ENCODE results near the gene PARD3.

Gene PARD3

DNA sequence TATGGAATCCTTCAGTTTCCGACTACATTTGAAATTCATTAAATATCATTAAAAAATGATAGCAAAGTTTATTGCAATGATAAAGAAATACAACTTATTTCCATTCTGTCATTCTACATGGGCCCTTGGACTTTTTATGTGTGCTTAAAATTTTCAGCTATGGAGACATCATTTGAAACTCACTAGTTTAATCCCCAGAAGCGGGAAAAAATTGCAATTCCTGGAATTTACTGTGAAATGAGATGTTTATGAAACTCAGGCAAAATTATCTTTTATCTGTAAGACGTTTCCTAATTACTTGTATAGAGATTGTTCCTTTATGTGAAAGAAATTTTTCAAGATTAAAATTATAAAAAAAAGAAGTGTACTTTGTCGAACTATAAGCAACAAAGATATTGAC lies 213.4 kb downstream of the PARD3 start:
- TF ChIP-seq SIN3A (IDR thresholded peaks at IDR 0.05; ENCODE audit: borderline replicate concordance, insufficient read depth, low read length) (no peak), FOXP2 (optimal IDR thresholded peaks at IDR 0.05; ENCODE audit: borderline replicate concordance, extremely low read depth, extremely low read length, insufficient read depth) (no peak), TAF1 (IDR thresholded peaks at IDR 0.05; ENCODE audit: borderline replicate concordance, insufficient read depth, low read length) (no peak), POLR2AphosphoS5 (IDR thresholded peaks at IDR 0.05; ENCODE audit: low read depth, low read length) (no peak)
- TF ChIP-seq, protein P1, sequence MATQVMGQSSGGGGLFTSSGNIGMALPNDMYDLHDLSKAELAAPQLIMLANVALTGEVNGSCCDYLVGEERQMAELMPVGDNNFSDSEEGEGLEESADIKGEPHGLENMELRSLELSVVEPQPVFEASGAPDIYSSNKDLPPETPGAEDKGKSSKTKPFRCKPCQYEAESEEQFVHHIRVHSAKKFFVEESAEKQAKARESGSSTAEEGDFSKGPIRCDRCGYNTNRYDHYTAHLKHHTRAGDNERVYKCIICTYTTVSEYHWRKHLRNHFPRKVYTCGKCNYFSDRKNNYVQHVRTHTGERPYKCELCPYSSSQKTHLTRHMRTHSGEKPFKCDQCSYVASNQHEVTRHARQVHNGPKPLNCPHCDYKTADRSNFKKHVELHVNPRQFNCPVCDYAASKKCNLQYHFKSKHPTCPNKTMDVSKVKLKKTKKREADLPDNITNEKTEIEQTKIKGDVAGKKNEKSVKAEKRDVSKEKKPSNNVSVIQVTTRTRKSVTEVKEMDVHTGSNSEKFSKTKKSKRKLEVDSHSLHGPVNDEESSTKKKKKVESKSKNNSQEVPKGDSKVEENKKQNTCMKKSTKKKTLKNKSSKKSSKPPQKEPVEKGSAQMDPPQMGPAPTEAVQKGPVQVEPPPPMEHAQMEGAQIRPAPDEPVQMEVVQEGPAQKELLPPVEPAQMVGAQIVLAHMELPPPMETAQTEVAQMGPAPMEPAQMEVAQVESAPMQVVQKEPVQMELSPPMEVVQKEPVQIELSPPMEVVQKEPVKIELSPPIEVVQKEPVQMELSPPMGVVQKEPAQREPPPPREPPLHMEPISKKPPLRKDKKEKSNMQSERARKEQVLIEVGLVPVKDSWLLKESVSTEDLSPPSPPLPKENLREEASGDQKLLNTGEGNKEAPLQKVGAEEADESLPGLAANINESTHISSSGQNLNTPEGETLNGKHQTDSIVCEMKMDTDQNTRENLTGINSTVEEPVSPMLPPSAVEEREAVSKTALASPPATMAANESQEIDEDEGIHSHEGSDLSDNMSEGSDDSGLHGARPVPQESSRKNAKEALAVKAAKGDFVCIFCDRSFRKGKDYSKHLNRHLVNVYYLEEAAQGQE (IDR thresholded peaks at IDR 0.05; ENCODE audit: insufficient read depth in 1 of 2, low read depth in 2 of 2, low read length in 2 of 2), result no peak

DNA sequence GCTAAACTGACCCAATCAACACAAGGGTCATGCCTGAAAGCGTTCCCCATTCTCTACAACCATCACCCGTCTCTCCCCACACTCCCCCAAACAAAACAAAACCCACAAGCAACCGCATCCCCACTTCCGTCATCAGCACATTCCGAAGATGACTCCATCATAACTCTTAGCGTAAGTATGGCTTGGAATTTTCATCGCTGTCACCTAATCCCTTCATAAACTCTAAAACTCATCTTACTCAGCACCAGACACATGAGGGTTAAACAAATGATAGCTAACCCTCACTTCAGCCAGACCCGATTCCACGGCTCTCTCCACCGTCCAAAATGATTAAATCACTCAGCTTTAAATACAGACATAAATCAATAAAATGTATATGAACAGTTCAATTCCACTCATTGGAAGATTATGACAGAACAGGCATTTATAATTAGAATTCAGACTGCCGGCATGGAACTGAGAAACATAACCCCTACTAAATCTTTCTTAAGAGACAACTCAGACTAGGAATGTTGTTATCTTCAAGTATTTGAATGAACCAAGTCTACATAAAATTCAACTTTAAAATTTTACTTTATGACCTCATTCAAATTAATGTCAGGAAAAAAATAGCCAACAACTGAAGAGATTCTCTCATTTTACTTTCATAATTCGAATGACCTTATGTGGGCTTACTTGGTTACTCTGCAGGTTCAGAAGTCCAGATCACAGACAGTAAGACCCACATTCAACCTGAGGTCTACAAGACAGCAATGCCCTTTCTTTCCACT lies 215.9 kb downstream of the PARD3 start:
- no peak for TF ChIP-seq FOXP2 (optimal IDR thresholded peaks at IDR 0.05; ENCODE audit: borderline replicate concordance, extremely low read depth, extremely low read length, insufficient read depth)
- no peak for TF ChIP-seq POLR2AphosphoS5 (IDR thresholded peaks at IDR 0.05; ENCODE audit: low read depth, low read length)
- no peak for TF ChIP-seq SIN3A (IDR thresholded peaks at IDR 0.05; ENCODE audit: borderline replicate concordance, insufficient read depth, low read length)
- TF ChIP-seq, protein P1 (IDR thresholded peaks at IDR 0.05; ENCODE audit: insufficient read depth in 1 of 2, low read depth in 2 of 2, low read length in 2 of 2), result no peak
- TF ChIP-seq TAF1 (IDR thresholded peaks at IDR 0.05; ENCODE audit: borderline replicate concordance, insufficient read depth, low read length), result no peak

DNA sequence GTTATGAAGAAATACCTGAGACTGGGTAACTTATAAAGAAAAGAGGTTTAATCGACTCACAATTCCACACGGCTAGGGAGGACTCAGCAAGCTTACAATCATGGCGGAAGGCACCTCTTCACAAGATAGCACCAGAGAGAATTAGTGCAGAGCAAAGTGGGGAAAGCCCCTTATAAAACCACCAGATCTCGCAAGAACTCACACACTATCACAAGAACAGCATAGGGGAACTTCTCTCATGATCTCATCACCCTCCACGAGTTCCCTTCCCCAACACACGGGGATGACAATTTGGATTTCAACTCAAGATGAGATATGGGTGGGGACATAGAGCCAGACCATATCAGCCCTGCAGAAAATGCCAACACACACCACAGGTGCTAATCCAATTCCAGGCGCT lies 218.7 kb downstream of the PARD3 start:
- TF ChIP-seq SIN3A (IDR thresholded peaks at IDR 0.05; ENCODE audit: borderline replicate concordance, insufficient read depth, low read length) (no peak), POLR2AphosphoS5 (IDR thresholded peaks at IDR 0.05; ENCODE audit: low read depth, low read length) (no peak), TAF1 (IDR thresholded peaks at IDR 0.05; ENCODE audit: borderline replicate concordance, insufficient read depth, low read length) (no peak), FOXP2 (optimal IDR thresholded peaks at IDR 0.05; ENCODE audit: borderline replicate concordance, extremely low read depth, extremely low read length, insufficient read depth) (no peak)
- TF ChIP-seq, protein P1 (IDR thresholded peaks at IDR 0.05; ENCODE audit: insufficient read depth in 1 of 2, low read depth in 2 of 2, low read length in 2 of 2), result no peak

DNA sequence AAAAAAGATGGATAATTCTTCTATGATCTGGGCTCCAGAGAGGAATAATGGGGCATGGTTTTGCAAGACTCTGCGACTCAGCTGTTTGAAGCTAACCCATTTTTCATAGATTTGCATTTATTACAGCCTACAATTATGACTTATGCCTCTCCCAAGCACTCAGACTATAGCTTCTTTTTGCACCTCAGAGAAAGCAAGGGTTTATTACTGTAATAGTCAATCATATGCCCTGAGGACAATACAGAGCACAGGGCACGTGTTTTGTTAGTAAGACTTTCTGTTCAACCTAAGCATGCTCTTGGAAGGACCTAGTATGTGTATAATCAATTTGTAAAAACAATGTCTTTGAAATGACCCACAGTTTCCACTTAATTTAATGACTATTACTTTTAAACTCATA lies 221.2 kb downstream of the PARD3 start:
- TF ChIP-seq, protein P1 (IDR thresholded peaks at IDR 0.05; ENCODE audit: insufficient read depth in 1 of 2, low read depth in 2 of 2, low read length in 2 of 2), result no peak
- TF ChIP-seq POLR2AphosphoS5 (IDR thresholded peaks at IDR 0.05; ENCODE audit: low read depth, low read length) (no peak), FOXP2 (optimal IDR thresholded peaks at IDR 0.05; ENCODE audit: borderline replicate concordance, extremely low read depth, extremely low read length, insufficient read depth) (no peak), TAF1 (IDR thresholded peaks at IDR 0.05; ENCODE audit: borderline replicate concordance, insufficient read depth, low read length) (no peak), SIN3A (IDR thresholded peaks at IDR 0.05; ENCODE audit: borderline replicate concordance, insufficient read depth, low read length) (no peak)
